RKO (cell line): ENCODE data around the gene MTHFSD.

ENCODE experiments used
- DNase-seq: peaks from one replicate; pipeline ENCODE4 v3.0.0-alpha.2; 2016; ENCODE audit warnings: low spot score

Gene MTHFSD

GRCh38 chr16:86584071-86584685, 29.1 kb upstream of the MTHFSD start:
- DNase-seq = no peak

- DNase-seq = no peak
Observed at GRCh38 chr16:86581458-86581857, 26.4 kb upstream of the MTHFSD start.

- DNase-seq = no peak
Observed at GRCh38 chr16:86580791-86581170, 25.7 kb upstream of the MTHFSD start.

- DNase-seq = no peak
Observed at GRCh38 chr16:86580063-86580790, 25.2 kb upstream of the MTHFSD start.

- DNase-seq = no peak
Observed at GRCh38 chr16:86579268-86580062, 24.4 kb upstream of the MTHFSD start.

- no peak for DNase-seq
Observed at GRCh38 chr16:86578611-86579267, 23.7 kb upstream of the MTHFSD start.

GRCh38 chr16:86578061-86578599, 23.1 kb upstream of the MTHFSD start, which contains the start of gene FOXL1:
TSS of gene FOXL1 (plus strand) at chr16:86578549. CDS start at chr16:86578724, 175 bp downstream.
- DNase-seq = no peak

GRCh38 chr16:86577314-86577971, 22.4 kb upstream of the MTHFSD start:
- DNase-seq = no peak

- no peak for DNase-seq
Observed at GRCh38 chr16:86576591-86577313, 21.7 kb upstream of the MTHFSD start.

- peak; percentile 94 for DNase-seq
Observed at GRCh38 chr16:86575754-86576557, 20.9 kb upstream of the MTHFSD start.

- DNase-seq = no peak
Observed at GRCh38 chr16:86575095-86575685, 20.2 kb upstream of the MTHFSD start.

- no peak for DNase-seq
Observed at GRCh38 chr16:86574646-86575045, 19.6 kb upstream of the MTHFSD start.

GRCh38 chr16:86573646-86574508, 18.8 kb upstream of the MTHFSD start:
- DNase-seq = no peak

- no peak for DNase-seq
Observed at GRCh38 chr16:86573215-86573614, 18.2 kb upstream of the MTHFSD start.

GRCh38 chr16:86572606-86573005, 17.6 kb upstream of the MTHFSD start:
- DNase-seq = no peak

GRCh38 chr16:86572041-86572521, 17.0 kb upstream of the MTHFSD start:
- no peak for DNase-seq

- no peak for DNase-seq
Observed at GRCh38 chr16:86571530-86571915, 16.5 kb upstream of the MTHFSD start.
